Adipocyte (in vitro differentiated cells): ENCODE measurements around the gene SIAH1.
"Not testable (repeated sequence)": the region's sequence is repeated elsewhere in the genome, so short reads cannot be mapped to it uniquely, and the experiment has no call there.

Experiments used
- DNase-seq: peaks from one replicate; pipeline ENCODE4 v3.0.0-alpha.2; 2015; ENCODE audit warnings: low read depth
- H3K27me3 ChIP-seq: replicated peaks from 2 replicates; pipeline ENCODE4 v1.7.0; 2013; ENCODE audit warnings: mild to moderate bottlenecking, low read length, moderate library complexity; ENCODE audit not compliant: control insufficient read depth, insufficient read depth
- H3K36me3 ChIP-seq: 2 replicates; pipeline ENCODE4 v1.7.0; 2013; ENCODE audit warnings: low read length, mild to moderate bottlenecking, moderate library complexity; ENCODE audit not compliant: control insufficient read depth, insufficient read depth, severe bottlenecking
- H3K4me1 ChIP-seq: 2 replicates; pipeline ENCODE4 v1.7.0; 2013; ENCODE audit warnings: mild to moderate bottlenecking, low read length, moderate library complexity; ENCODE audit not compliant: control insufficient read depth, insufficient read depth
- H3K4me3 ChIP-seq: 2 replicates; pipeline ENCODE4 v1.7.0; 2013; ENCODE audit warnings: mild to moderate bottlenecking, low read length, moderate library complexity
- H3K9ac ChIP-seq: 2 replicates; pipeline ENCODE4 v1.7.0; 2013; ENCODE audit warnings: mild to moderate bottlenecking, low read length, moderate library complexity
- H3K9me3 ChIP-seq: 2 replicates; pipeline ENCODE4 v1.7.0; 2013; ENCODE audit warnings: mild to moderate bottlenecking, low read length, moderate library complexity; ENCODE audit not compliant: control insufficient read depth

SIAH1 gene

DNA sequence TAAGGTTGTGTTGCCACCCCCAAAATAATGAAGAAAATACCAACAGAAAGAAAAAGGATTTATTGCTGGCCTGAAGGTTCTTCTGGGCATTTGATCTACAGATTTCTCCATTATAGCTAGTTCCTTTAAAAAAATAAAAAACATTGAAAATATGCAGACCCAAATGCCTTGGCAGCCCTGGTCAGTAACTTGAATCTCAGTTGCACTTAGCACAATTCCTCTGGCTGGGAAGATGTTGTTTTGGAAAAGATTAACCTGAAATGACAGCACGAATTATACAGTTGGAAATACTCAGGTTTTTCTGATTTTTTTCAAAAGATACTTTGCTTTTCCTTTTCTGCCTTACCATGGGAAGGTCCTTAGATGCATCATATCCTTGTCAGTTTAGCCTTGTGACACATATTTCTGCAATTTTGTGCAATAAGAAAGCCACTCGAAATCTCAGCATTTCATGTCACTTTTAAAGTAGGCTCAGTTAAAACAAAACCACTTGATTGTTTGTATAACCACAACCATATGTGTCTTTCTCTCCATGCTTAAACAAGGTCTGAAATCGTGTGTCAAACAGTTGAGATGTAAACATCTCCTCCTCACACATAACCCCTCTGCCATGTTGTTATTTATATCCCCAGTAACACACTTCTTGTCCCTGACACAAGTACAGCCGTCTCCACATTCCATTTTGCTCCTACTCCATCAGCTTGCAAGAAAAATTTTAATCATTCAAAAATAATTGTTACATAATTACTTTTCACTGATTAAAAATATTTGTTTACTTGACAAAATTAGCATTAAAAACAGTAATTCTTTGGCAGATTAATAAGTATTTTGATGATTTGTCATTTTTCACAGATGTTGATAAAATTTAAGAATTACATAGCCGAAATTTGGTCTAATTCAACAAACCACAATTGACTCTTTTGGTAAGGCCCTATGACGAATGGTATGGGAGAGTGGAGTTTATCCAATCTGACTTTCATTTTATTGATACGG is 61.1 kb downstream of the SIAH1 start:
- peak overlapping the region; percentile 3 for H3K4me3 ChIP-seq
- peaks cover 16% of the 10 kb centered on the region for H3K4me1 ChIP-seq
- no peaks in the 10 kb centered on the region for H3K27me3 ChIP-seq
- peak; percentile 72 for DNase-seq
- H3K9ac ChIP-seq: no peak overlapping the region
- H3K9me3 ChIP-seq: no peaks in the 10 kb centered on the region
- H3K36me3 ChIP-seq: peaks cover 25% of the 10 kb centered on the region

DNA sequence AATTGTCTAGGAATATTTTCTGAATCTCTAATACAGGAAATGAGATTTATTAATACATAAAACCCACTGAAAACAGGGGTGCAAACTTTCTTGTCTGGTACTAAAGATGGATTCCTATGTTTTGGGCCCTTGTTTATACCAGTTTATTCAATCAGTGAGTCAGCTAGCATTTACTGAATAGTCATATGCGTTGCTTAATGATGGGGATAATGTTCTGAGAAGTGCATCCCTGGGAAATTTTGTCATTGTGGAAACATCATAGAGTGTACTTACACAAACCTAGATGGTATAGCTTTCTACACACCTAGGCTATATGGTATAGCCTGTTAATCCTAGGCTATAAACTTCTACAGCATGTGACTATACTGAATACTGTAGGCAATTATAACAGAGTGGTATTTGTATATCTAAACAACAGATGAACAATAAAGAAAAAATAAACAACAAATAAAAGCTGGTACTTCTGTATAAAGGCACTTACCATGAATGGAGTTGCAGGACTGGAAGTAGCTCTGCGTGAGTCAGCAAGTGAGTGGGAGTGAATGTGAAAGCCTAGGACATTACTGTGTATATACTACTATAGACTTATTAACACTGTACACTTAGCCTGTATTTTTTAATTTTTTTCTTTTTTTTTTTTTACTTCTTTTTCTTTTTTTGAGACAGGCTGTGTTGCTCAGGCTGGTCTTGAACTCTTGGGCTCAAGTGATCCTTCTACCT is 63.7 kb downstream of the SIAH1 start:
- peaks cover 25% of the 10 kb centered on the region for H3K4me1 ChIP-seq
- no peak overlapping the region for H3K9ac ChIP-seq
- no peak overlapping the region for H3K4me3 ChIP-seq
- H3K27me3 ChIP-seq: no peaks in the 10 kb centered on the region
- peak; percentile 38 for DNase-seq
- no peaks in the 10 kb centered on the region for H3K9me3 ChIP-seq
- peaks cover 19% of the 10 kb centered on the region for H3K36me3 ChIP-seq

DNA sequence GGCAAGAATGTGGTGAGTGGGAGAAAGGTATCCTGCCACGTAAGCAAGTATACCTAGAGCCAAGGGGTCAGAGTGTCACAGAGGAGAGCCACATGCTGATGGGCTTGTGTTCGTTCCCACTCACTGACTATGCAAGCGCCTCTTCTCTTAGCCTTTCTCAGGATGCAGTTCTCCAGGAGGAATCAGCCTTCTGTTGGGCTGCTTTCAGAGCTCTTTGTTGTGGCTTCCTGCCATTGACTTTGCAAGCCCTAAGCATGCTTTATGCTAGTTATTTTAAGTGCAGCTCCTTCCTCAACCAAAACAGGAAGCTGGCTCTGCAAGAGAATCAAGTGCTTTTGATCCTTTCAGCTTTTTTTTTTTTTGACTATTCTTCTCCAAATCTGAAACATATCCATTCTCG is 66.6 kb downstream of the SIAH1 start:
- H3K9me3 ChIP-seq: peaks cover 4% of the 10 kb centered on the region
- H3K4me1 ChIP-seq: peaks cover 18% of the 10 kb centered on the region
- peak; percentile 16 for DNase-seq
- H3K36me3 ChIP-seq: peaks cover 13% of the 10 kb centered on the region
- H3K9ac ChIP-seq: no peak overlapping the region
- H3K27me3 ChIP-seq: no peaks in the 10 kb centered on the region
- H3K4me3 ChIP-seq: no peak overlapping the region

DNA sequence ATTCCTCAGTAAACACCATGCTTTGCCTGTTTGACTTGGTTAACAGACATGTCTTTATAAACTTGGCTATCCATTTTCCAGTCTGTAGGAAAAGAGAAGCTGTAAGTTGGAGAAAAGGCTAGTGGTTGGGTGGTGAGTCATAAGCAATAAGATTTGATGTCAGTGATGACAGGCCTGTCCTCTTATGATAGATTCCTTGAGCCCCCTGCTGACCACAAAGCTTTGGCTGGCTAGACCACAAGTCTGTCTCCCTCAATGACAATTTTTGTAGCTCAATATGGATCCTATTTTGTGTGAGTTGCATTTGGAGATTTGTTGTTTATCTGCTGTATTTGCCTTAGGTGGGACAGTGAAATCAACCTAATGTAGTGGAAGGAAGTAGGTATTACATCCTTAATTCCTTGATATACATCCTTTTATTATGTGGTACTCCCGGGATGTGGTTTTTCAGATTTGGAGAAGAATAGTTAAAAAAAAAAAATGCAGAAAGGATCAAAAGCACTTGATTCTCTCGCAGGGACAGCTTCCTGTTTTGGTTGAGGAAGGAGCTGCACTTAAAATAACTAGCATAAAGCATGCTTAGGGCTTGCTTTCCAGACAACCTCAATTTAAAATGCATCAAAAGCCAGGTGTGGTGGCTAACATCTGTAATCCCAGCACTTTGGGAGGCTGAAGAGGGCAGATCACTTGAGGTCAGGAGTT is 67.4 kb downstream of the SIAH1 start:
- H3K9me3 ChIP-seq: peaks cover 5% of the 10 kb centered on the region
- peaks cover 17% of the 10 kb centered on the region for H3K4me1 ChIP-seq
- H3K27me3 ChIP-seq: no peaks in the 10 kb centered on the region
- H3K9ac ChIP-seq: no peak overlapping the region
- peaks cover 19% of the 10 kb centered on the region for H3K36me3 ChIP-seq
- peak; percentile 38 for DNase-seq
- no peak overlapping the region for H3K4me3 ChIP-seq

DNA sequence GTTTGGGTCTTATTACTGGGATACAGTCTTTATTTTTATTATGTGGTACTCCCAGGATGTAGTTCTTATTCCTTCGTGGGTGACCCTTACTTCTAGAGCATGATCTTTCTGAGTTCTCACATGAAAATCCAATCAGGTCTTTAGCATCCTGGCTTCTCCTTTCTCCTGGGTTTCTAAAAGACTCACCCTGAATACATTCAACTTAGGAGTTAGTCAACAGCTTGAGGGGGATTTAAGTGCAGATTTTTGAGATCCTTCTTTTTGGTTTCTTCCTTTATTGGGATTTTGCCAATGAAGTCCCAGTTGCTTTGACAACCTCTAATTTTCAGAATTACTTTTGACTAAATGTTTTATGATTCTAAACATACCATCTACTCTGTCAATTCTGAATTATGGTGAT is 68.2 kb downstream of the SIAH1 start:
- Histone ChIP-seq H3K27me3 (no peaks in the 10 kb centered on the region), H3K9ac (no peak overlapping the region), H3K9me3 (peaks cover 5% of the 10 kb centered on the region), H3K4me3 (no peak overlapping the region), H3K36me3 (peaks cover 16% of the 10 kb centered on the region), H3K4me1 (peaks cover 17% of the 10 kb centered on the region)
- DNase-seq: no peak

DNA sequence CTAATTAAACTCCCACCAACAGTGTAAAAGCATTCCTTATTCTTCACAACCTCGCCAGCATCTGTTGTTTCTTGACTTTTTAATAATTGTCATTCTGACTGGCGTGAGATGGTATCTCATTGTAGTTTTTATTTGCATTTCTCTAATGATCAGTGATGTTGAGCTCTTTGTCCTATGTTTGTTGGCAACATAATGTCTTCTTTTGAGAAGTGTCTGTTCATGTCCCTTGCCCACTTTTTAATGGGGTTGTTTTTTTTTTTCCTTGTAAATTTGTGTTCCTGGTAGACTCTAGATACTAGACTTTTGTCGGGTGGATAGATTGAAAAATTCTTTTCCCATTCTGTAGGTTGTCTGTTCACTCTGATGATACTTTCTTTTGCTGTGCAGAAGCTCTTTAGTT is 71.3 kb downstream of the SIAH1 start:
- H3K9ac ChIP-seq, H3K27me3 ChIP-seq, H3K4me3 ChIP-seq, H3K4me1 ChIP-seq, DNase-seq: not testable (repeated sequence)
- Histone ChIP-seq H3K36me3 (peaks cover 40% of the 10 kb centered on the region), H3K9me3 (peaks cover 24% of the 10 kb centered on the region)

DNA sequence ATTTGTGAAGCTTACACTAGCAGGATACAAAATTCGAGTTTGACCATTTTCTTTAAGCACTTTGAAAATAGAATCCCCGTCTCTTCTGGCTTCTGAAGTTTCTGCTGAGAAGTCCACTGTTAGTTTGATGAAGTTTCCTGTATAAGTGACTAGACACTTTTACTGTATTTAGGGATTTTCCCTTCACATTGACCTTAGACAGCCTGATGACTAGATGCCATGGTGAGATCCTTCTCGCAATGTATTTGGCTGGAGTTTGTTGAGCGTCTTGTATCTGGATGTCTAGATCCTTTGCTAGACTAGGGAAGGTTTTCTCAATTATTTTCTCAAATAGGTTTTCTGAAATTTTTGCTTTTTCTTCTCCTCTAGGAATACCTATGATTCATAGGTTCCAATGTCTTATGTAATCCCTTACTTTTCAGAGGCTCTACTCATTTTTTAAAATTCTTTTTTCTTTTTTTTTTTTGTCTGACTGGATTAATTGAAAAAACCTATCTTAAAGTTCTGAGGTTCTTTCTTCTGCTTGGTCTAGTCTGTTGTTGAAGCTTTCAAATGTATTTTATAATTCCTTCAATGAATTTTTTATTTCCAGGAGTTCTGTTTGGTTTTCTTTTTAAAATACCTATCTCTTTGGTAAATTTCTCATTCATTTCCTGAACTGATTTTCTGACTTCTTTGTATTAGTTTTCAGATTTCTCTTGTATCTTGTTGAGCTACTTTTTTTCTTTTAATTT is 74.1 kb downstream of the SIAH1 start:
- peaks cover 61% of the 10 kb centered on the region for H3K36me3 ChIP-seq
- no peak for DNase-seq
- peaks cover 3% of the 10 kb centered on the region for H3K4me1 ChIP-seq
- H3K9ac ChIP-seq: no peak overlapping the region
- no peak overlapping the region for H3K4me3 ChIP-seq
- H3K9me3 ChIP-seq: peaks cover 36% of the 10 kb centered on the region
- H3K27me3 ChIP-seq: no peaks in the 10 kb centered on the region
